SK-N-SH (cell line): ENCODE measurements around the gene TOPBP1. TPM values are rescaled to one million over a fixed set of nuclear protein-coding genes. Genes with fewer than 3 reads are reported as not detected.

ENCODE experiments used
- CTCF ChIA-PET: fragments of 300-600, 350-600 bp; formaldehyde crosslinking; extraction: SDS; loops from one replicate; lab custom pipeline; 2021; lab: Yijun Ruan, JAX
- POLR2A ChIA-PET: fragments of 350-600 bp; sonication (Branson Sonifier 250); formaldehyde crosslinking; extraction: SDS; loops from one replicate; lab custom pipeline; 2020; ENCODE audit warnings: antibody characterized with exemption, inconsistent platforms; lab: Yijun Ruan, JAX
- DNase-seq: peaks from one replicate; pipeline ENCODE4 v3.0.0; 2012
- H2AFZ ChIP-seq: fragments of 200-600 bp; sonication (generic); 2 replicates; pipeline ENCODE4 v1.8.1; 2016; ENCODE audit warnings: antibody characterized with exemption, mild to moderate bottlenecking, low read depth
- H3F3A ChIP-seq: fragments of 200-600 bp; sonication (generic); replicated peaks from 2 replicates; pipeline ENCODE3; 2016; ENCODE audit warnings: antibody characterized with exemption, mild to moderate bottlenecking; ENCODE audit not compliant: insufficient read depth
- H3K27ac ChIP-seq, 2 experiments: fragments of 200-500 bp in 1 of 2; fragments of 200-600 bp in 1 of 2; sonication (Bioruptor generic) in 1 of 2; sonication (generic), shearing (Covaris generic) in 1 of 2; 2 replicates each; pipeline versions ENCODE4 v1.5.1 to v1.6.1; 2014 to 2016; ENCODE audit warnings: low read depth in 2 of 2, inconsistent platforms in 1 of 2, low read length in 1 of 2, mild to moderate bottlenecking in 1 of 2, mixed read lengths in 1 of 2
- H3K27me3 ChIP-seq: fragments of 200-600 bp; sonication (generic), shearing (Covaris generic); 2 replicates; pipeline ENCODE4 v1.6.1; 2016; ENCODE audit warnings: mixed run types; ENCODE audit not compliant: insufficient read depth
- H3K36me3 ChIP-seq, 2 experiments: fragments of 200-500 bp in 1 of 2; fragments of 200-600 bp in 1 of 2; sonication (Bioruptor generic) in 1 of 2; sonication (generic) in 1 of 2; replicated peaks in 1 of 2; 2 replicates each; pipeline versions ENCODE3 to v1.5.1; 2014 to 2016; ENCODE audit warnings: low read length in 1 of 2, mild to moderate bottlenecking in 1 of 2; ENCODE audit not compliant: insufficient read depth in 2 of 2, control insufficient read depth in 1 of 2
- H3K4me1 ChIP-seq, 2 experiments: fragments of 200-500 bp in 1 of 2; fragments of 200-600 bp in 1 of 2; sonication (Bioruptor generic) in 1 of 2; sonication (generic), shearing (Covaris generic) in 1 of 2; 2 replicates each; pipeline versions ENCODE4 v1.5.1 to v1.6.1; 2014 to 2016; ENCODE audit warnings: low read depth in 1 of 2, low read length in 1 of 2, mixed run types in 1 of 2; ENCODE audit not compliant: insufficient read depth in 2 of 2, control insufficient read depth in 1 of 2
- H3K4me2 ChIP-seq: fragments of 200-600 bp; sonication (generic), shearing (Covaris generic); 2 replicates; pipeline ENCODE4 v1.6.1; 2017; ENCODE audit warnings: mixed run types
- H3K4me3 ChIP-seq, 2 experiments: fragments of 200-500 bp in 1 of 2; fragments of 200-600 bp in 1 of 2; sonication (Bioruptor generic) in 1 of 2; sonication (generic), shearing (Covaris generic) in 1 of 2; 2 replicates each; pipeline versions ENCODE4 v1.5.1 to v1.8.1; 2014 to 2016; ENCODE audit warnings: low read depth in 2 of 2, inconsistent platforms in 1 of 2, low read length in 1 of 2, mild to moderate bottlenecking in 1 of 2, mixed read lengths in 1 of 2, moderate library complexity in 1 of 2
- H3K79me2 ChIP-seq: fragments of 200-600 bp; sonication (generic); 2 replicates; pipeline ENCODE4 v1.8.1; 2017; ENCODE audit warnings: mild to moderate bottlenecking; ENCODE audit not compliant: insufficient read depth
- H3K9ac ChIP-seq: fragments of 200-600 bp; sonication (generic); 2 replicates; pipeline ENCODE4 v1.6.1; 2017; ENCODE audit warnings: mixed run types
- H3K9me2 ChIP-seq: fragments of 200-600 bp; sonication (generic); 2 replicates; pipeline ENCODE4 v1.6.1; 2017; ENCODE audit warnings: mixed run types
- H3K9me3 ChIP-seq: fragments of 200-600 bp; sonication (generic); 2 replicates; pipeline ENCODE4 v1.6.1; 2017; ENCODE audit warnings: mixed run types, mild to moderate bottlenecking, moderate library complexity
- H4K20me1 ChIP-seq: fragments of 200-600 bp; sonication (generic); 2 replicates; pipeline ENCODE4 v1.6.1; 2017; ENCODE audit warnings: mild to moderate bottlenecking, mixed run types; ENCODE audit not compliant: insufficient read depth
- ELF1 ChIP-seq: IDR thresholded peaks from 2 replicates; pipeline ENCODE4 v1.4.0; 2012
- EP300 ChIP-seq, 2 experiments: IDR thresholded peaks; 2 replicates each; pipeline versions ENCODE4 v1.4.0 to v1.6.1; 2012; ENCODE audit warnings: borderline replicate concordance in 1 of 2, low read depth in 1 of 2, low read length in 1 of 2
- FOSL2 ChIP-seq: IDR thresholded peaks from 2 replicates; pipeline ENCODE4 v1.4.0; 2012; ENCODE audit warnings: low read depth, mild to moderate bottlenecking, moderate library complexity, borderline replicate concordance
- FOXJ3 ChIP-seq: sonication (generic); formaldehyde crosslinking; IDR thresholded peaks from 2 replicates; pipeline ENCODE4 v1.5.1; 2020; ENCODE audit warnings: mild to moderate bottlenecking, missing genetic modification reagents
- GATA2 ChIP-seq: sonication (generic); formaldehyde crosslinking; IDR thresholded peaks from 2 replicates; pipeline ENCODE4 v1.5.0; 2020; ENCODE audit warnings: mild to moderate bottlenecking, missing genetic modification reagents
- JUND ChIP-seq: IDR thresholded peaks from 2 replicates; pipeline ENCODE4 v1.4.0; 2012
- NFIC ChIP-seq: IDR thresholded peaks from 2 replicates; pipeline ENCODE4 v1.4.0; 2012; ENCODE audit warnings: borderline replicate concordance
- NRF1 ChIP-seq: IDR thresholded peaks from 2 replicates; pipeline ENCODE4 v1.6.1; 2012; ENCODE audit warnings: low read depth, mild to moderate bottlenecking, low read length
- POLR2AphosphoS5 ChIP-seq: IDR thresholded peaks from 2 replicates; pipeline ENCODE4 v1.6.1; 2012; ENCODE audit warnings: low read depth, low read length
- RXRA ChIP-seq: IDR thresholded peaks from 2 replicates; pipeline ENCODE4 v1.4.0; 2012; ENCODE audit warnings: low read depth, mild to moderate bottlenecking, borderline replicate concordance
- TCF12 ChIP-seq: IDR thresholded peaks from 2 replicates; pipeline ENCODE4 v1.4.0; 2012
- TEAD4 ChIP-seq: IDR thresholded peaks from 2 replicates; pipeline ENCODE4 v1.4.0; 2012; ENCODE audit warnings: mild to moderate bottlenecking, borderline replicate concordance; ENCODE audit not compliant: insufficient read depth
- YY1 ChIP-seq: IDR thresholded peaks from 2 replicates; pipeline ENCODE4 v1.4.0; 2012; ENCODE audit warnings: low read depth, mild to moderate bottlenecking
- WGBS: methylation state at CpG from one replicate; pipeline ENCODE4 v1.1.6; 2017; ENCODE audit warnings: low lambda C conversion rate; 5-methylcytosine and 5-hydroxymethylcytosine counted together
- polyA plus RNA-seq, 3 experiments: library from polyadenylated mRNA; depleted of rRNA; stranded (reverse); fragments of >200 nt; gene quantifications; 2 replicates each; pipeline ENCODE4 v1.2.3, GENCODE V29; 2012
- TF ChIP-seq, protein P1 (sequence below): IDR thresholded peaks from 2 replicates; pipeline ENCODE4 v1.4.0; 2012; ENCODE audit warnings: low read depth
- TF ChIP-seq, protein P2 (sequence below): IDR thresholded peaks from 2 replicates; pipeline ENCODE4 v1.6.1; 2012; ENCODE audit warnings: mild to moderate bottlenecking, low read depth, low read length, moderate library complexity
- TF ChIP-seq, protein P3 (sequence below): IDR thresholded peaks from 2 replicates; pipeline ENCODE4 v1.4.0; 2012; ENCODE audit warnings: low read depth, borderline replicate concordance
- TF ChIP-seq, protein P4 (sequence below): IDR thresholded peaks from 2 replicates; pipeline ENCODE4; 2012

Gene TOPBP1
- polyA plus RNA-seq, 1 of the 3 experiments (the other 2 are of a cell fraction), result 15.7 TPM

DNA sequence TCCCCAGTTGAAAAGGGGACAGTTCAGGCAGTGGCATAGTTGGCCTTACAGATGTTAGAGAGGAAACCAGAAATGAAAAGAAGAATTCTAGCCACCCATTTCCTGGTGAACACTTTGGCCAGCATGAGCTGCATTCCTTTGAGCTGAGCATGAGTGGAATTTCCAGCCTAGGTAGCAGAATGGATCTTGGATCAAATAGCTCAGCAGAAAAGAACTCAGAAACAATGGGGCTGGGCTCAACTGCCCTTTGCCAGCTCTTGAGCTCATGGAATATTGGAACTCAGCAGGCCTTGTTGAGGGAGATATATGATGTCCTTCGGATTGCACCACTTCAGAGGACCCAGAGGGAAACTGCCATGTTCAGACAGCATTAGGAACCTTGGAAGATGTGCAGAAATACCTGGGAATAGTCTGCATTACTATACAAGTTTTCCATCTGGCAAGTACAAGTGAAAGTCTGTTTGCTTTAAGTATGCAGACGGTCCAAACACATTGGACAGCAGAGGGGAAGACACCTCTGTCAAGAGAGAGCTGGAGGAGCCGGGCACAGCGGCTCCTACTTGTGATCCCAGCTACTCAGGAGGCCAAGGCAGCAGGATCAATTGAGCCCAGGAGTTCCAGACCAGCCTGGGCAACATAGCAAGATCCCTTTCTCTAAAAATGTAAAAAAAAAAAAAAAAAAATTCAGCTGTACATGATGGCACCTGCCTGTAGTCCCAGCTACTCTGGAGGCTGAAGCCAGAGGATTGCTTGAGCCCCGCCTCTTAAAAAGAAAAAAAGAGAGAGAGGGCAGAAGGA lies 91.4 kb downstream of the TOPBP1 start:
- Histone ChIP-seq H3K79me2 (peaks cover 12% of the 10 kb centered on the region), H3K36me3 (peaks cover 2 to 3% of the 10 kb centered on the region in 2 experiments), H4K20me1 (peaks cover 9% of the 10 kb centered on the region), H2AFZ (no peak overlapping the region), H3K9me3 (no peaks in the 10 kb centered on the region), H3K4me3 (no peak overlapping the region), H3K4me1 (peaks cover 9 to 32% of the 10 kb centered on the region in 2 experiments), H3K4me2 (peak overlapping the region; percentile 25), H3K27ac (peak overlapping the region; percentile 45 to 56; a peak in 3 of 4 replicates), H3F3A (peaks cover 30% of the 10 kb centered on the region)
- POLR2A ChIA-PET, result no interaction called here
- 70% methylated on average over 5 of the region's 5 CpGs for WGBS
- CTCF ChIA-PET, result interaction anchor here (1.2 to 2.0 kb wide), 3 partner anchors 8 to 839 kb away, joined by 3 to 6 read pairs (median 4); no protein-coding TSS in a partner anchor
- no peak for DNase-seq
- TF ChIP-seq JUND, result peak; percentile 59; the same call in 1 of the 2 replicates
- TF ChIP-seq YY1, result no peak
- TF ChIP-seq EP300 (IDR thresholded peaks at IDR 0.05; ENCODE audit: borderline replicate concordance in 1 of 2, low read depth in 1 of 2, low read length in 1 of 2), result peak in 1 of 2 experiments; percentile 66; a peak in 1 of 4 replicates
- TF ChIP-seq ELF1, result peak; percentile 57; the same call in 1 of the 2 replicates
- TF ChIP-seq, protein P1, sequence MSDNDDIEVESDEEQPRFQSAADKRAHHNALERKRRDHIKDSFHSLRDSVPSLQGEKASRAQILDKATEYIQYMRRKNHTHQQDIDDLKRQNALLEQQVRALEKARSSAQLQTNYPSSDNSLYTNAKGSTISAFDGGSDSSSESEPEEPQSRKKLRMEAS, result 0 out of 2 replicates have a peak, but pooled peaks have one; percentile 29
- TF ChIP-seq FOXJ3 (CRISPR knock-in tag), result no peak
- no peak for TF ChIP-seq RXRA
- TF ChIP-seq, protein P2, sequence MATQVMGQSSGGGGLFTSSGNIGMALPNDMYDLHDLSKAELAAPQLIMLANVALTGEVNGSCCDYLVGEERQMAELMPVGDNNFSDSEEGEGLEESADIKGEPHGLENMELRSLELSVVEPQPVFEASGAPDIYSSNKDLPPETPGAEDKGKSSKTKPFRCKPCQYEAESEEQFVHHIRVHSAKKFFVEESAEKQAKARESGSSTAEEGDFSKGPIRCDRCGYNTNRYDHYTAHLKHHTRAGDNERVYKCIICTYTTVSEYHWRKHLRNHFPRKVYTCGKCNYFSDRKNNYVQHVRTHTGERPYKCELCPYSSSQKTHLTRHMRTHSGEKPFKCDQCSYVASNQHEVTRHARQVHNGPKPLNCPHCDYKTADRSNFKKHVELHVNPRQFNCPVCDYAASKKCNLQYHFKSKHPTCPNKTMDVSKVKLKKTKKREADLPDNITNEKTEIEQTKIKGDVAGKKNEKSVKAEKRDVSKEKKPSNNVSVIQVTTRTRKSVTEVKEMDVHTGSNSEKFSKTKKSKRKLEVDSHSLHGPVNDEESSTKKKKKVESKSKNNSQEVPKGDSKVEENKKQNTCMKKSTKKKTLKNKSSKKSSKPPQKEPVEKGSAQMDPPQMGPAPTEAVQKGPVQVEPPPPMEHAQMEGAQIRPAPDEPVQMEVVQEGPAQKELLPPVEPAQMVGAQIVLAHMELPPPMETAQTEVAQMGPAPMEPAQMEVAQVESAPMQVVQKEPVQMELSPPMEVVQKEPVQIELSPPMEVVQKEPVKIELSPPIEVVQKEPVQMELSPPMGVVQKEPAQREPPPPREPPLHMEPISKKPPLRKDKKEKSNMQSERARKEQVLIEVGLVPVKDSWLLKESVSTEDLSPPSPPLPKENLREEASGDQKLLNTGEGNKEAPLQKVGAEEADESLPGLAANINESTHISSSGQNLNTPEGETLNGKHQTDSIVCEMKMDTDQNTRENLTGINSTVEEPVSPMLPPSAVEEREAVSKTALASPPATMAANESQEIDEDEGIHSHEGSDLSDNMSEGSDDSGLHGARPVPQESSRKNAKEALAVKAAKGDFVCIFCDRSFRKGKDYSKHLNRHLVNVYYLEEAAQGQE, result 0 out of 2 replicates have a peak, but pooled peaks have one; percentile 18
- TF ChIP-seq, protein P3, sequence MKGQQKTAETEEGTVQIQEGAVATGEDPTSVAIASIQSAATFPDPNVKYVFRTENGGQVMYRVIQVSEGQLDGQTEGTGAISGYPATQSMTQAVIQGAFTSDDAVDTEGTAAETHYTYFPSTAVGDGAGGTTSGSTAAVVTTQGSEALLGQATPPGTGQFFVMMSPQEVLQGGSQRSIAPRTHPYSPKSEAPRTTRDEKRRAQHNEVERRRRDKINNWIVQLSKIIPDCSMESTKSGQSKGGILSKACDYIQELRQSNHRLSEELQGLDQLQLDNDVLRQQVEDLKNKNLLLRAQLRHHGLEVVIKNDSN, result no peak
- TF ChIP-seq POLR2AphosphoS5, result peak; percentile 33; the same call in 1 of the 2 replicates
- TF ChIP-seq NRF1, result no peak
- peak; percentile 72 for TF ChIP-seq FOSL2
- TF ChIP-seq TCF12, result peak; percentile 68
- TF ChIP-seq NFIC, result peak; percentile 77
- TF ChIP-seq TEAD4, result peak; percentile 83
- TF ChIP-seq GATA2, result no peak
- TF ChIP-seq, protein P4, sequence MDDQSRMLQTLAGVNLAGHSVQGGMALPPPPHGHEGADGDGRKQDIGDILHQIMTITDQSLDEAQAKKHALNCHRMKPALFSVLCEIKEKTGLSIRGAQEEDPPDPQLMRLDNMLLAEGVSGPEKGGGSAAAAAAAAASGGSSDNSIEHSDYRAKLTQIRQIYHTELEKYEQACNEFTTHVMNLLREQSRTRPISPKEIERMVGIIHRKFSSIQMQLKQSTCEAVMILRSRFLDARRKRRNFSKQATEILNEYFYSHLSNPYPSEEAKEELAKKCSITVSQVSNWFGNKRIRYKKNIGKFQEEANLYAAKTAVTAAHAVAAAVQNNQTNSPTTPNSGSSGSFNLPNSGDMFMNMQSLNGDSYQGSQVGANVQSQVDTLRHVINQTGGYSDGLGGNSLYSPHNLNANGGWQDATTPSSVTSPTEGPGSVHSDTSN, result no peak
- TF ChIP-seq, all 33 proteins: peak for 10
- Histone ChIP-seq H3K9me2 (no peaks in the 10 kb centered on the region), H3K9ac (0 out of 2 replicates have a peak overlapping the region, but pooled peaks have one; percentile 9), H3K27me3 (no peaks in the 10 kb centered on the region)
